Activated naive CD8-positive, alpha-beta T cell treated with anti-CD3 and anti-CD28 coated beads for 36 hours (primary cell): ENCODE data around the gene SH3BP2. TPM values are rescaled to one million over a fixed set of nuclear protein-coding genes. Genes with fewer than 3 reads are reported as not detected.

Experiments used
- DNase-seq: peaks from one replicate; pipeline ENCODE4 v3.0.0; 2021
- H3K27ac Mint-ChIP-seq: one replicate; pipeline ENCODE4 v1.8.0; 2022; ENCODE audit warnings: mild to moderate bottlenecking, moderate library complexity, mixed read lengths
- H3K27me3 Mint-ChIP-seq: one replicate; pipeline ENCODE4 v1.8.0; 2022; ENCODE audit warnings: mild to moderate bottlenecking, mixed read lengths
- H3K36me3 Mint-ChIP-seq: one replicate; pipeline ENCODE4 v1.8.0; 2021; ENCODE audit warnings: mild to moderate bottlenecking, mixed read lengths
- H3K4me1 Mint-ChIP-seq: one replicate; pipeline ENCODE4 v1.8.0; 2021; ENCODE audit warnings: mixed read lengths
- H3K4me3 Mint-ChIP-seq: one replicate; pipeline ENCODE4 v1.8.0; 2022; ENCODE audit warnings: mild to moderate bottlenecking, moderate library complexity, mixed read lengths
- H3K9me3 Mint-ChIP-seq: one replicate; pipeline ENCODE4 v1.8.0; 2022; ENCODE audit warnings: mixed read lengths
- total RNA-seq, 2 experiments: library from RNA; stranded (reverse); gene quantifications; one replicate each; pipeline ENCODE4 v1.2.3, GENCODE V29; 2021

The SH3BP2 gene
- total RNA-seq, 2 experiments from 2014 or later: 72.2 to 74.1 TPM

- Mint-ChIP-seq H3K9me3 (no peaks in the 10 kb centered on the region), H3K27me3 (no peaks in the 10 kb centered on the region), H3K36me3 (peaks cover 3% of the 10 kb centered on the region), H3K4me1 (peaks cover 54% of the 10 kb centered on the region), H3K27ac (no peak overlapping the region), H3K4me3 (no peak overlapping the region)
- DNase-seq: no peak
Measured at GRCh38 chr4:2868877-2869487, 76.1 kb downstream of the SH3BP2 start.

GRCh38 chr4:2869659-2870058 is 76.8 kb downstream of the SH3BP2 start:
- H3K4me1 Mint-ChIP-seq: peaks cover 52% of the 10 kb centered on the region
- H3K27me3 Mint-ChIP-seq: no peaks in the 10 kb centered on the region
- DNase-seq: no peak
- H3K27ac Mint-ChIP-seq: no peak overlapping the region
- H3K36me3 Mint-ChIP-seq: peaks cover 3% of the 10 kb centered on the region
- H3K4me3 Mint-ChIP-seq: no peak overlapping the region
- H3K9me3 Mint-ChIP-seq: no peaks in the 10 kb centered on the region

DNA sequence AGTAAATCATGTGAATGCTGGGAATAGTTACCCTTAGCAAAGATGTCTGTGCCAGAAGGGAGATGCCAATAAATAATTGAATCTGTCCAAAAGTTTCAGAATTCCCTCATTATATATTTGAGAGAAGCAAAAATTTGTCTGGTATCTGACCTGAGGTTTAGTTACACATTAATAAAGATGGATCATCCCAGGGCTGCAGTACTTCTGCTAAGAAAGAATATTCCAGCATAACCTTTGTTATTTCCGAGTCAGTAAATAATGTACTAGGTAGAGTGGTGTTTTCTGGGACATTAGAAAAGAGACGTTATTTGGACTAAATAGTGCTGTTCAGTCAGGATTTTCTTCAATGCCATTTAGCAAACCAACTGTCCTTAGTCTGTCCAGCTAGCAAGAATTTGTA is 77.2 kb downstream of the SH3BP2 start:
- Mint-ChIP-seq H3K4me3 (no peak overlapping the region), H3K27me3 (no peaks in the 10 kb centered on the region), H3K27ac (no peak overlapping the region), H3K36me3 (peaks cover 3% of the 10 kb centered on the region), H3K4me1 (peaks cover 49% of the 10 kb centered on the region), H3K9me3 (no peaks in the 10 kb centered on the region)
- no peak for DNase-seq

GRCh38 chr4:2871466-2871865 is 78.6 kb downstream of the SH3BP2 start:
- H3K4me3 Mint-ChIP-seq: no peak overlapping the region
- H3K4me1 Mint-ChIP-seq: peaks cover 55% of the 10 kb centered on the region
- H3K27ac Mint-ChIP-seq: no peak overlapping the region

DNA sequence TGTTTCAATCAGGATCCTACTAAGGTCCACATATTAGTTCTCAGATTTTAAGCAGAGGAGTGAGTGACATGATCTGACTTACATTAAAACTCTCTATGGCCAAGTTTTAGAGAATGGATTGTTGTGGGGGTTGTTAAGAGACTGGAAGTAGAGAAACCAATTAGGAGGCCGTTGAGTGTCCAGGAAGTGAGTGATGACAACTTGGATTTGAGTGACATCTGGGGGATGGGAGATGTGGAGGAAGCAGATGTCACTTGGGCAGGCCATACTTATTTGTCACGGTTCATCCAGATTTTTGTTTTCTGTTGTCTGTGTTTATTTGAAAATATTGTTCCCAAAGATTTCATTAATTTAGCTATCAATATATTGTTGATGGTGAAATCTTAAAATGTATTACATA is 79.0 kb downstream of the SH3BP2 start:
- no peak for DNase-seq
- H3K27ac Mint-ChIP-seq: no peak overlapping the region

More at GRCh38 chr4:2871466-2871865, 78.6 kb downstream of the SH3BP2 start:
- Mint-ChIP-seq H3K9me3 (no peaks in the 10 kb centered on the region), H3K36me3 (peaks cover 3% of the 10 kb centered on the region), H3K27me3 (no peaks in the 10 kb centered on the region)
- no peak for DNase-seq

GRCh38 chr4:2873329-2873728 is 80.4 kb downstream of the SH3BP2 start:
- H3K4me1 Mint-ChIP-seq: peaks cover 45% of the 10 kb centered on the region

More for the DNA sequence above, 79.0 kb downstream of the SH3BP2 start:
- peak overlapping the region; percentile 1 for H3K4me3 Mint-ChIP-seq
- no peaks in the 10 kb centered on the region for H3K9me3 Mint-ChIP-seq
- no peaks in the 10 kb centered on the region for H3K27me3 Mint-ChIP-seq
- peaks cover 52% of the 10 kb centered on the region for H3K4me1 Mint-ChIP-seq
- peaks cover 3% of the 10 kb centered on the region for H3K36me3 Mint-ChIP-seq

DNA sequence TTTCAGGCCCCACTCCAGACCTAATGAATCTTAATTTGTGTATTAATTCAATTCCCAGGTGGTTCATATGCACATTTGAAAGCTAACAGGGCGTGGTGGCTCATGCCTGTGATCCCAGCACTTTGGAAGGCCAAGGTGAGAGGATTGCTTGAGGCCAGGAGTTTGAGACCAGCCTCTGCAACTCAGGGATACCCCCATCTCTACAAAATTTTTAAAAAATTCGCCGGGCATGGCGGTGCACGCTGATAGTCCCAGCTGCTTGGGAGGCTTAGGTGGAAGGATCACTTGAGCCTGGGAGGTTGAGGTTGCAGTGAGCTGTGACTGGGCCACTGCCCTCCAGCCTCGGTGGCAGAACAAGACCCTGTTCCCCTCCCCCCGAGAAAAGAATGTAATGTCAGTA is 82.0 kb downstream of the SH3BP2 start:
- H3K4me1 Mint-ChIP-seq: peaks cover 37% of the 10 kb centered on the region
- DNase-seq: no peak
- H3K36me3 Mint-ChIP-seq: peaks cover 11% of the 10 kb centered on the region
- H3K4me3 Mint-ChIP-seq: no peak overlapping the region
- no peaks in the 10 kb centered on the region for H3K9me3 Mint-ChIP-seq
- H3K27ac Mint-ChIP-seq: no peak overlapping the region
- H3K27me3 Mint-ChIP-seq: no peaks in the 10 kb centered on the region

More at GRCh38 chr4:2873329-2873728, 80.4 kb downstream of the SH3BP2 start:
- Mint-ChIP-seq H3K9me3 (no peaks in the 10 kb centered on the region), H3K36me3 (peaks cover 6% of the 10 kb centered on the region), H3K27ac (no peak overlapping the region), H3K27me3 (no peaks in the 10 kb centered on the region), H3K4me3 (no peak overlapping the region)
- no peak for DNase-seq

GRCh38 chr4:2875556-2875955 is 82.7 kb downstream of the SH3BP2 start:
- H3K27ac Mint-ChIP-seq: no peak overlapping the region

GRCh38 chr4:2878346-2878745 is 85.5 kb downstream of the SH3BP2 start:
- Mint-ChIP-seq H3K27ac (peak overlapping the region; percentile 17), H3K4me1 (peaks cover 20% of the 10 kb centered on the region), H3K27me3 (no peaks in the 10 kb centered on the region), H3K9me3 (no peaks in the 10 kb centered on the region), H3K4me3 (no peak overlapping the region), H3K36me3 (peaks cover 9% of the 10 kb centered on the region)
- DNase-seq: no peak

More at GRCh38 chr4:2875556-2875955, 82.7 kb downstream of the SH3BP2 start:
- Mint-ChIP-seq H3K9me3 (no peaks in the 10 kb centered on the region), H3K36me3 (peaks cover 9% of the 10 kb centered on the region), H3K27me3 (no peaks in the 10 kb centered on the region), H3K4me1 (peaks cover 34% of the 10 kb centered on the region), H3K4me3 (no peak overlapping the region)
- no peak for DNase-seq

- no peaks in the 10 kb centered on the region for H3K27me3 Mint-ChIP-seq
- H3K4me3 Mint-ChIP-seq: no peak overlapping the region
- H3K9me3 Mint-ChIP-seq: no peaks in the 10 kb centered on the region
- H3K27ac Mint-ChIP-seq: peak overlapping the region; percentile 17
- DNase-seq: no peak
- peaks cover 18% of the 10 kb centered on the region for H3K4me1 Mint-ChIP-seq
- H3K36me3 Mint-ChIP-seq: peaks cover 10% of the 10 kb centered on the region
Measured at GRCh38 chr4:2879026-2879425, 86.1 kb downstream of the SH3BP2 start.

DNA sequence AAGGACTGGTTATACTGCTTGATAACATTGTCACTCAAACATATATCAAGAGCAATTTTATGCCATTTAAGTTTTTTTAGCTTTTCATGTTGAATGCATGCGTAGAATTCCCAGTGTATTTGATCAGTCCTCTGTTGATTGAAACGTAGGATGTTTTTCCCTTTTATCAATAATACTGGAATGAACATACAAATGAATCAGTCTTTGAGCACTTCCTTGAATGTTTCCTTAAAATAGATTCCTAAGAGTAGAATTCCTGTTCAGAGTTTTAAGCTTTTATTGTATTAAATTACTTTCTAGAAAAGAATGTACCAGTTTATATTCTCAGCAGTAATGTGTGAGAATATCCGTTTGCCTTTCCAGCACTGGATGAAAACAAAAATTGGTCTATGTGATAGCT is 88.5 kb downstream of the SH3BP2 start:
- no peak overlapping the region for H3K27ac Mint-ChIP-seq
- no peaks in the 10 kb centered on the region for H3K9me3 Mint-ChIP-seq
- H3K4me1 Mint-ChIP-seq: peaks cover 10% of the 10 kb centered on the region
- H3K27me3 Mint-ChIP-seq: no peaks in the 10 kb centered on the region
- no peak for DNase-seq
- peaks cover 21% of the 10 kb centered on the region for H3K36me3 Mint-ChIP-seq
- H3K4me3 Mint-ChIP-seq: no peak overlapping the region

GRCh38 chr4:2882341-2882740 is 89.5 kb downstream of the SH3BP2 start:
- no peaks in the 10 kb centered on the region for H3K27me3 Mint-ChIP-seq
- peaks cover 9% of the 10 kb centered on the region for H3K4me1 Mint-ChIP-seq
- H3K27ac Mint-ChIP-seq: no peak overlapping the region
- peaks cover 19% of the 10 kb centered on the region for H3K36me3 Mint-ChIP-seq
- no peak for DNase-seq
- H3K9me3 Mint-ChIP-seq: no peaks in the 10 kb centered on the region
- no peak overlapping the region for H3K4me3 Mint-ChIP-seq

GRCh38 chr4:2886161-2886560 is 93.3 kb downstream of the SH3BP2 start:
- H3K4me3 Mint-ChIP-seq: no peak overlapping the region
- H3K27me3 Mint-ChIP-seq: no peaks in the 10 kb centered on the region
- H3K36me3 Mint-ChIP-seq: peaks cover 13% of the 10 kb centered on the region
- H3K4me1 Mint-ChIP-seq: peaks cover 2% of the 10 kb centered on the region
- no peaks in the 10 kb centered on the region for H3K9me3 Mint-ChIP-seq
- DNase-seq: no peak
- no peak overlapping the region for H3K27ac Mint-ChIP-seq

DNA sequence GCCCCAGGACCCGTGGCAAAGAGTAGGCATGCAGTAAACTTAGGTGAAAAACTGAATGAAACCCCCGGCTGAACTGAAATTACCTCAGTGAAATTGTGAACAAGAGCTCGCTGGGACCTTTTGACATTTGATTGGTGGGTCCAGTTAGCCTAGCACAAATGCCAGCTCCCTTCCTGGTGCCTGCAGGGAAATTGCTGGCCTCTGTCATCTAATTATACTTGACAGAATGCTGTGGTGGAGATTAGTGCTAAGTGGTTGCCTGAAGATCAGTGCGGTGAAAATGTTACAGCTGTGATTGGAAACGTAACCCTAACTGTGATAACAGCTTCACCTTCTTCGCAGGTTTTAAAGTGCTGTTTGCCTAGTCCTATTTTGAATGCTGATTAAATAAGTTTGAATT is 93.7 kb downstream of the SH3BP2 start:
- no peak overlapping the region for H3K27ac Mint-ChIP-seq

DNA sequence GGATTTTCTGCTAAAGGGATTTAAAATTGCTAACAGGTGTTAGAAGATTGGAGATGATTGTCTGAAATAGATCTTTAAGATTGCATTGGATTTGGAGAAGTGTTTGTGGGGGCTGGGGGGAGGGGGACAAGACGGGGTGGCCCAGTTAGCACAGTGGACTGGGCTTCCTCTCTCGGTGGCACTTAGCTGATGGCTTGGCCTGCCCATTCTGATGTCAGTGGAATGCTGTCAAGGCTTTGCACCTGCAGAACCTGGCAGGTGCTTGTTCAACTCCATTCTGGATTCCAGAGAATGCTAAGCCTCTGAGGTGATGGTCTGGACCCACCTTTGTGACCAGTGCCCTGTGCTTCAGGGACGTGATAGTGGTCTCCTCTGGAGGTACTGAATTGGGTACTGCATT is 94.5 kb downstream of the SH3BP2 start:
- Mint-ChIP-seq H3K36me3 (peaks cover 15% of the 10 kb centered on the region), H3K27ac (no peak overlapping the region), H3K4me3 (no peak overlapping the region), H3K9me3 (no peaks in the 10 kb centered on the region), H3K4me1 (peaks cover 2% of the 10 kb centered on the region), H3K27me3 (no peaks in the 10 kb centered on the region)
- DNase-seq: no peak

More for the DNA sequence above, 93.7 kb downstream of the SH3BP2 start:
- Mint-ChIP-seq H3K4me3 (no peak overlapping the region), H3K9me3 (no peaks in the 10 kb centered on the region), H3K4me1 (peaks cover 2% of the 10 kb centered on the region), H3K36me3 (peaks cover 13% of the 10 kb centered on the region), H3K27me3 (no peaks in the 10 kb centered on the region)
- no peak for DNase-seq

GRCh38 chr4:2888886-2889285 is 96.0 kb downstream of the SH3BP2 start:
- Mint-ChIP-seq H3K36me3 (peaks cover 14% of the 10 kb centered on the region), H3K9me3 (no peaks in the 10 kb centered on the region), H3K4me3 (no peak overlapping the region), H3K4me1 (peaks cover 2% of the 10 kb centered on the region), H3K27me3 (no peaks in the 10 kb centered on the region), H3K27ac (no peak overlapping the region)
- no peak for DNase-seq
